GM12865 (cell line): ENCODE data around the gene RIPPLY1.
"Not testable (repeated sequence)": the region's sequence is repeated elsewhere in the genome, so short reads cannot be mapped to it uniquely, and the experiment has no call there.

ENCODE experiments used
- DNase-seq: peaks from one replicate; pipeline ENCODE4 v3.0.0; 2010; ENCODE audit warnings: low read depth
- H3K4me3 ChIP-seq: 2 replicates; pipeline ENCODE4 v1.5.1; 2011; ENCODE audit warnings: mild to moderate bottlenecking, low read depth, low read length, control low read depth
- CTCF ChIP-seq: IDR thresholded peaks from 2 replicates; pipeline ENCODE4 v1.5.1; 2011; ENCODE audit warnings: low read length, control low read depth, low read depth, inconsistent platforms; ENCODE audit not compliant: insufficient read depth; ENCODE audit errors: missing control alignments

The RIPPLY1 gene

GRCh38 chrX:106894392-106894909, 8.7 kb downstream of the RIPPLY1 start:
- peak; percentile 72 for TF ChIP-seq CTCF
- DNase-seq, result peak; percentile 54
- H3K4me3 ChIP-seq, result no peak overlapping the region

DNA sequence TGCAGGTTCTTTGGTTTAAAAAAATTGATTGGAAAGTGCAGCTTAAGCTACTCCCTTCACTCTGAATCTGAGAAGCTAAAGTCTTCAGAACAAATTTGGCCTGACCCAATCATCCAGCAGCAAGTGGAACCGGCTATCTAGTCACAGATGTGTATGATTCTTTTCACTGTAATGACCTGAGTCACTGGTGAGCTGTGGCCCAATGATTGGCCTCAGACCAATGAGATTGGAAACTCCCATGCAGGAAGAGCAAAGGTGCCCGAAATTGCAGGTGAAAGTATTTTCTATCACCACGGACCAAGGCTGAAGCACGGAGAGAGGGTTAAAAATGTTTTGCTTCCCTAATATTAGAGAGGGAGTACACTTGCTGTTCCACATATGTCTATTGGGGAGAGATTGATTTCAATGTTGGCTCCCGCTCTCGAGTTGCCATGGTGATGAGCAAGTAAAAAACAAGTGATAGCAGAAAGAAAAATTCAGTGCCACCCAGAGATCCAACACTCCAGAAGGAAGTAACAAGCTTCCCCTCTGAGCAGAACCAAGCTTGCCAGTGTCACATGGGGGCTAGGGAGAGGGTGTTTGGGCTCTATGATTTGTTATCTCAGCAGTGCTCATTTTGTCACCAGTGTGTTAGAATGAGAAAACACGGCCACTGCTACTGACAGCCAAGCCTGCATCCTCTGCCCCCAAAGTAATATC, 11.2 kb downstream of the RIPPLY1 start:
- no peak for DNase-seq
- H3K4me3 ChIP-seq, result no peak overlapping the region
- no peak for TF ChIP-seq CTCF

DNA sequence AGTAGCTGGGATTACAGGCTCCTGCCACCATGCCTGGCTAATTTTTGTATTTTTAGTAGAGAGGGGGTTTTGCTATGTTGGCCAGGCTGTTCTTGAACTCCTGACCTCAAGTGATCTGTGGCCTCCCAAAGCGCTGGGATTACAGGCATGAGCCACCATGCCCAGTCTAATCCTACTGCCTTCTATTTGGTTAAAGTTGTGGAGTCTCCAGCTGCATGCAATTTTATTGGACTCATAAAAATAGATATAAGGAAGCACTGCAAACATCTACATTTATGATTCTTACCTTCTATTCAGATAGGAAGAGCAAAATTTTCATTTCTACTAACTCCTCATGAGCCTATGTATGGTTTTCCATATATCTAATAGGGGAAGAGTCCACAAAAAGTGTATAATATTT, 13.7 kb downstream of the RIPPLY1 start:
- H3K4me3 ChIP-seq, result no peak overlapping the region
- TF ChIP-seq CTCF, result no peak
- DNase-seq, result no peak

DNA sequence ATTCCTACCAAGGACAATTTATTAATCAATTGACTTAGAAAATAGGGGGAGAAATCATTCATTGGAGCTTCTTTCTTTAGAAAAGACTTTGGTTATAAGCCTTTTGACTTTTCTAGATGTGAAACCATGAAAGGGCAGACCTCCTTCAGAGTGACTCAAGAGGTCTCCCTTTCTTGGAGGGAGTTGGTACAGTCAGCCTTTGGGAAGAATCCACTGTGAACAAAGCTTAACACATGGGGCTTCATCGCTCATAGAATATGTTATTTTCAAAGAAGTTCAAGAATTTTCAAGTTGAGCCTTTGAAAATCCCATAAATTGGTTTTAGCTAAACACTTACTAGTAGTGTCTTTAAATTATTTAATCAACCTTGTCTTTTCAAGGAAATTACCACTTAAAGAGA, 28.0 kb downstream of the RIPPLY1 start:
- DNase-seq, result no peak
- no peak overlapping the region for H3K4me3 ChIP-seq
- no peak for TF ChIP-seq CTCF

DNA sequence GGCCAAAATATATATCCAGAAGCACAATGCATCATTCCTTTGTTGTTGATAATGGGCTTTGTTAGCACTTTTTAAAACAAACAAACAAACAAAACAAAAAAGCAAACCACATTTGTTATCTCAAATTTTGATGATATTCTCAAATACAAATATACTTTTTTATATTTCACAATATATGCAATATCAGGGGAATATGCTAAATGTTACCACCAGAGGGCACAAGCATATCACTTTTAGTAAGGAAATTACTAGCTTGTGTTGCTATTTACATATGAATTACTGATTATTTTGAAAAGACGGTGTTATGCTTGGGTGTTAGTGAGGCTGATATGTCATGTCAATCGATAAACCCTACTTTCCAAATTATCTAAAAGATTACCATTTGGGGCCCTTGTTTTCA, 29.1 kb downstream of the RIPPLY1 start:
- peak; percentile 18 for TF ChIP-seq CTCF
- no peak overlapping the region for H3K4me3 ChIP-seq
- DNase-seq, result peak; percentile 3

DNA sequence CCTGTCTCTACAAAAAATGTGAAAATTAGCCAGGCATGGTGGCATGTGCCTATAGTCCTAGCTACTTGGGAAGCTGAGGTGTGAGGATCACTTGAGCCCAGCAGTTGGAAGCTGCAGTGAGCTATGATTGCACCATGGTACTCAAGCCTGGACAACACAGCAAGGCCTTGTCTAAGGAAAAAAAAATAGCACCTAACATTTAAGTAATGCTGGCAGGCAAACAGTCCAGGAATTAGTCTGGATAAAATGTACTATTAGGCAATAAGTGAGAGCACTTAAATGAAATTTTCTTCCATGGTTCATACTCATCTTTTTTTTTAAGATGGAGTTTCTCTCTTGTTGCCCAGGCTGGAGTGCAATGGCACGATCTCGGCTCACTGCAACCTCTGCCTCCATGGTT, 30.3 kb downstream of the RIPPLY1 start:
- not testable (repeated sequence) for DNase-seq, H3K4me3 ChIP-seq

DNA sequence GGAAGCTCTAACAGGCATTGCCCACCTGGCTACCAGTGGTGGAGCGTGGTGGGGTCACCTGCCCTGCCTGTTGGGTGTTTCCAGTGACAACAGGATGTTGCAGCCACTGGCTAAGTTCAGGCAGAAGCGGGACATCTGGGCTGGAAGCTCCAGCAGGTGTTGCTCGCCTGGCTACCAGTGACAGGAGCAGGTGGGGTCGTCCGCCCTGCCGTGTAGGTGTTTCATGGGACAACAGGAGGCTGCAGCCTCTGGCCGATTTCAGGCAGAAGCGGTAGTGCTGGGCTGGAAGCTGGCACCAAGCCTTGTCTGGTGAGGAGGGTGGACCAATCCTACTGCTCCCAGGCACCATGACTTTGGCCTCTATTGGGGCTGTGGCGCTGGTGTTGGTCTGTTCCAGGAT, 39.4 kb downstream of the RIPPLY1 start:
- no peak overlapping the region for H3K4me3 ChIP-seq
- DNase-seq, result no peak
- TF ChIP-seq CTCF, result no peak
